B cell (primary cell): ENCODE data around the gene KCTD14. TPM values are rescaled to one million over a fixed set of nuclear protein-coding genes. Genes with fewer than 3 reads are reported as not detected.

ENCODE experiments used
- ATAC-seq: fragments of 200-7000 bp; cut with Tn5 transposase; one replicate; pipeline ENCODE4 v1.10.0; 2021; ENCODE audit warnings: low read depth, mild to moderate bottlenecking, moderate number of reproducible peaks, moderate library complexity
- CTCF ChIA-PET: fragments of 350-600 bp; sonication (Branson Sonifier 250); formaldehyde crosslinking; loops from one replicate; lab custom pipeline; 2021; ENCODE audit warnings: antibody characterized with exemption, inconsistent platforms; lab: Charles Lee
- POLR2A ChIA-PET: fragments of 350-600 bp; sonication (Branson Sonifier 250); formaldehyde crosslinking; loops from one replicate; lab custom pipeline; 2021; ENCODE audit warnings: antibody characterized with exemption; lab: Charles Lee
- DNase-seq: peaks from one replicate; pipeline ENCODE4 v3.0.0; 2013
- H2AFZ ChIP-seq: 2 replicates; pipeline ENCODE4 v1.6.1; 2012; ENCODE audit warnings: mild to moderate bottlenecking, low read depth, low read length; ENCODE audit not compliant: insufficient read depth, poor library complexity, severe bottlenecking
- H3K27ac ChIP-seq, 2 donors: 1 replicate in 1 of 2; 2 replicates in 1 of 2; pipeline ENCODE4 v1.5.1; 2012 to 2013; ENCODE audit warnings: low read length in 2 of 2, mild to moderate bottlenecking in 2 of 2, moderate library complexity in 1 of 2
- H3K27me3 ChIP-seq, 4 experiments: fragments of 200-600 bp in 1 of 4; sonication (generic) in 1 of 4; replicated peaks in 1 of 4; 1 replicate in 2 of 4; 2 replicates in 2 of 4; pipeline versions ENCODE4 v1.6.1 to v1.7.0; 2013 to 2016; ENCODE audit warnings: low read length in 3 of 4, mild to moderate bottlenecking in 2 of 4, mixed read lengths in 1 of 4, moderate library complexity in 1 of 4; ENCODE audit not compliant: insufficient read depth in 4 of 4, control insufficient read depth in 3 of 4; ENCODE audit errors: control extremely low read depth in 1 of 4
- H3K36me3 ChIP-seq, 2 experiments: replicated peaks in 1 of 2; 1 replicate in 1 of 2; 2 replicates in 1 of 2; pipeline versions ENCODE4 v1.6.1 to v1.7.1; 2013; ENCODE audit warnings: low read length in 1 of 2; ENCODE audit not compliant: insufficient read depth in 2 of 2, control insufficient read depth in 1 of 2; ENCODE audit errors: control extremely low read depth in 1 of 2, extremely low read depth in 1 of 2
- H3K4me1 ChIP-seq, 2 donors: fragments of 200-600 bp in 1 of 2; sonication (generic) in 1 of 2; 1 replicate in 1 of 2; 2 replicates in 1 of 2; pipeline versions ENCODE4 v1.5.1 to v1.6.1; 2013 to 2017; ENCODE audit warnings: low read length in 2 of 2; ENCODE audit not compliant: control insufficient read depth in 2 of 2, insufficient read depth in 2 of 2
- H3K4me2 ChIP-seq: replicated peaks from 2 replicates; pipeline ENCODE3; 2012; ENCODE audit warnings: mild to moderate bottlenecking, low read depth, low read length; ENCODE audit not compliant: poor library complexity, severe bottlenecking
- H3K4me3 ChIP-seq, 5 experiments: fragments of 200-600 bp in 1 of 5; sonication (generic) in 1 of 5; 1 replicate in 3 of 5; 2 replicates in 2 of 5; pipeline versions ENCODE4 v1.5.1 to v1.7.0; 2011 to 2016; ENCODE audit warnings: low read length in 4 of 5, mild to moderate bottlenecking in 4 of 5, low read depth in 2 of 5, control low read depth in 1 of 5, moderate library complexity in 1 of 5; ENCODE audit not compliant: insufficient read depth in 1 of 5; ENCODE audit errors: control extremely low read depth in 1 of 5, extremely low read depth in 1 of 5
- H3K79me2 ChIP-seq: fragments of 200-600 bp; sonication (generic); one replicate; pipeline ENCODE4 v1.6.0; 2016; ENCODE audit warnings: low read length; ENCODE audit not compliant: control insufficient read depth, insufficient read depth
- H3K9ac ChIP-seq: fragments of 200-600 bp; sonication (generic); 2 replicates; pipeline ENCODE4 v1.6.1; 2017; ENCODE audit warnings: mild to moderate bottlenecking, low read length, moderate library complexity
- H3K9me3 ChIP-seq, 3 donors: one replicate each; pipeline versions ENCODE4 v1.6.1 to v1.7.1; 2013; ENCODE audit warnings: low read length in 2 of 3; ENCODE audit not compliant: control insufficient read depth in 2 of 3, insufficient read depth in 1 of 3; ENCODE audit errors: control extremely low read depth in 1 of 3
- H4K20me1 ChIP-seq: 2 replicates; pipeline ENCODE4 v1.6.0; 2012; ENCODE audit warnings: mild to moderate bottlenecking, low read length; ENCODE audit not compliant: insufficient read depth, control insufficient read depth, poor library complexity, severe bottlenecking
- H3K27ac Mint-ChIP-seq: one replicate; pipeline ENCODE4 v1.8.0; 2021; ENCODE audit warnings: mixed read lengths
- H3K27me3 Mint-ChIP-seq: one replicate; pipeline ENCODE4 v1.8.0; 2021; ENCODE audit warnings: mixed read lengths
- H3K4me1 Mint-ChIP-seq: one replicate; pipeline ENCODE4 v1.8.0; 2021; ENCODE audit warnings: mixed read lengths
- H3K4me3 Mint-ChIP-seq: one replicate; pipeline ENCODE4 v1.8.0; 2021; ENCODE audit warnings: mixed read lengths
- H3K9me3 Mint-ChIP-seq: one replicate; pipeline ENCODE4 v1.8.0; 2022; ENCODE audit warnings: mixed read lengths; ENCODE audit not compliant: insufficient read depth
- CTCF ChIP-seq: fragments of 200-600 bp; IDR thresholded peaks from one replicate; pipeline ENCODE4 v1.8.0; 2022; ENCODE audit warnings: antibody characterized with exemption, mild to moderate bottlenecking
- EZH2 ChIP-seq: IDR thresholded peaks from 2 replicates; pipeline ENCODE4 v1.6.1; 2012; ENCODE audit warnings: borderline replicate concordance, low read depth, mild to moderate bottlenecking, moderate library complexity, low read length; ENCODE audit not compliant: insufficient read depth, poor library complexity, severe bottlenecking
- WGBS: methylation state at CpG from one replicate; pipeline ENCODE4 v1.1.5; 2013; ENCODE audit warnings: missing lambda C conversion rate; ENCODE audit not compliant: insufficient coverage; 5-methylcytosine and 5-hydroxymethylcytosine counted together
- intact Hi-C: fragments of 100-400 bp; cut with micrococcal nuclease; formaldehyde crosslinking; loops from one replicate; pipeline ENCODE4 v1.10.0; 2022
- polyA plus RNA-seq: library from polyadenylated mRNA; depleted of rRNA; stranded (reverse); fragments of >200 nt; gene quantifications from 2 replicates; pipeline ENCODE4 v1.2.3, GENCODE V29; 2012
- total RNA-seq, 2 donors: library from RNA; stranded (reverse); fragments of 120-200 nt in 1 of 2; gene quantifications; 1 replicate in 1 of 2; 2 replicates in 1 of 2; pipeline versions ENCODE4 v1.2.3 to v1.2.4, GENCODE V29; 2013 to 2022

KCTD14 gene
- total and polyA plus RNA-seq, 2 donors (not counting 1 experiment from before 2014, with no cell fraction given): 0.18 TPM; not detected in 1

- no peak overlapping the region for H3K27ac Mint-ChIP-seq
- no peaks in the 10 kb centered on the region for H3K27me3 Mint-ChIP-seq
- Histone ChIP-seq H3K79me2 (no peaks in the 10 kb centered on the region), H3K27ac (no peak overlapping the region), H4K20me1 (no peaks in the 10 kb centered on the region), H3K36me3 (no peaks in the 10 kb centered on the region), H3K27me3 (no peaks in the 10 kb centered on the region), H3K4me2 (no peak overlapping the region), H3K4me3 (no peak overlapping the region), H3K4me1 (peaks cover 5 to 6% of the 10 kb centered on the region in 2 donors), H3K9me3 (no peaks in the 10 kb centered on the region), H3K9ac (no peak overlapping the region), H2AFZ (no peak overlapping the region)
- intact Hi-C loops: no loop called here
- no peak for ATAC-seq
- POLR2A ChIA-PET: no interaction called here
- no peak for TF ChIP-seq EZH2
- no peak for TF ChIP-seq CTCF
- 83% methylated on average over 1 of the region's 3 CpGs for WGBS
- H3K4me1 Mint-ChIP-seq: peaks cover 10% of the 10 kb centered on the region
- DNase-seq: no peak
- no peaks in the 10 kb centered on the region for H3K9me3 Mint-ChIP-seq
- no peak overlapping the region for H3K4me3 Mint-ChIP-seq
- CTCF ChIA-PET: interaction anchor here (1.3 to 1.8 kb wide), 2 partner anchors 10 kb away, joined by 4 to 7 read pairs; no protein-coding TSS in a partner anchor
These were observed 13.2 kb upstream of the KCTD14 start for GRCh38 chr11:78036313-78036712.

GRCh38 chr11:78034623-78035022 lies 11.5 kb upstream of the KCTD14 start:
- H3K9ac ChIP-seq: no peak overlapping the region
- WGBS: 87% methylated on average over 7 of the region's 10 CpGs
- CTCF ChIA-PET: interaction anchor here (1.8 kb wide), 1 partner anchor 12 kb away, joined by 7 read pairs; no protein-coding TSS in a partner anchor

More at GRCh38 chr11:78034623-78035022, 11.5 kb upstream of the KCTD14 start:
- Mint-ChIP-seq H3K9me3 (no peaks in the 10 kb centered on the region), H3K4me3 (no peak overlapping the region), H3K27ac (no peak overlapping the region), H3K4me1 (peaks cover 2% of the 10 kb centered on the region), H3K27me3 (no peaks in the 10 kb centered on the region)
- Histone ChIP-seq H3K79me2 (no peaks in the 10 kb centered on the region), H4K20me1 (no peaks in the 10 kb centered on the region), H3K4me1 (no peaks in the 10 kb centered on the region), H3K27me3 (no peaks in the 10 kb centered on the region), H3K36me3 (no peaks in the 10 kb centered on the region), H3K4me2 (no peak overlapping the region), H3K27ac (no peak overlapping the region), H2AFZ (no peak overlapping the region), H3K4me3 (no peak overlapping the region), H3K9me3 (no peaks in the 10 kb centered on the region)
- DNase-seq (no peak), ATAC-seq (no peak)
- TF ChIP-seq CTCF (no peak), EZH2 (no peak)
- POLR2A ChIA-PET: no interaction called here
- intact Hi-C loops: no loop called here
